ENCODE data around the gene PARVA.

PARVA gene

DNA sequence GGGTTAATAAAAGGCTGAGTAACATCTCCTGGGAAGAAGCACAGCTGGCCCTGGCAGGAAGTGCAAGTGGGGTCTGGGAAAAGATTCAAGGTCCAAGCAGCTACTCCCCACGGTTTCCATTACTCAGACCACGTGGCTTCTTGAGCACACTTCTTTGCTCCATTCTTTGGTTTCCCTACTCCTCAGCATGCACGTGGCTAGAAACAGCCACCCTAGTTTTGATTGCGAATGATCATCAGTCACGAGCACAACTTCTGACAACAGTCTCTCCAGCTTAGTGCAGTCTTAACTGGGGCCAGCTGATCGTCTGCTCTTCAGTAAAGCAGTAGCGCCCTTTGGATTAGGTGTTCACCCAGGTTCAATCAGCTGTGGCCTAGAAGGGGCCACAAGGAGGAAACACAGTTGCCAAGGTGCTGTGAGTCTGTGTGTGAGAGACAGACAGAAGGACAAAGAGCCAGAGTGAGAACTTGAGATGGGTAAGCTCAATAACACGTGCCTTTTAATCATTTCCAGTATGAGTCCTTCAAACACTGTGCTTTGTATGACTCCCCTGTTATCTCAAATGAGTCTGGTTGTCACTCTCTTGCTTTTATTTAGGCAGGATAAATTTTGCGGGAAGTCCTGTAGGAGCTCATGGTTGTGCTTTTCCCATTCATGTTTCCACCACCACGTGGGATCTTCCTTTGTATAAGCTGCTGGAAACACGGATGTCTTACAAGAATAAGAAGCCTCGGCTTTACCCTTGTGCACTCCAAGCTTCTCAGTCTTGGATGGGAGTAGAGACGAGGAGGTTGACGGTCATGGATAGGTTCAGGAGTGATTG lies 901 bp upstream of the PARVA start:
- DNase-seq, result peak; percentile 50

DNA sequence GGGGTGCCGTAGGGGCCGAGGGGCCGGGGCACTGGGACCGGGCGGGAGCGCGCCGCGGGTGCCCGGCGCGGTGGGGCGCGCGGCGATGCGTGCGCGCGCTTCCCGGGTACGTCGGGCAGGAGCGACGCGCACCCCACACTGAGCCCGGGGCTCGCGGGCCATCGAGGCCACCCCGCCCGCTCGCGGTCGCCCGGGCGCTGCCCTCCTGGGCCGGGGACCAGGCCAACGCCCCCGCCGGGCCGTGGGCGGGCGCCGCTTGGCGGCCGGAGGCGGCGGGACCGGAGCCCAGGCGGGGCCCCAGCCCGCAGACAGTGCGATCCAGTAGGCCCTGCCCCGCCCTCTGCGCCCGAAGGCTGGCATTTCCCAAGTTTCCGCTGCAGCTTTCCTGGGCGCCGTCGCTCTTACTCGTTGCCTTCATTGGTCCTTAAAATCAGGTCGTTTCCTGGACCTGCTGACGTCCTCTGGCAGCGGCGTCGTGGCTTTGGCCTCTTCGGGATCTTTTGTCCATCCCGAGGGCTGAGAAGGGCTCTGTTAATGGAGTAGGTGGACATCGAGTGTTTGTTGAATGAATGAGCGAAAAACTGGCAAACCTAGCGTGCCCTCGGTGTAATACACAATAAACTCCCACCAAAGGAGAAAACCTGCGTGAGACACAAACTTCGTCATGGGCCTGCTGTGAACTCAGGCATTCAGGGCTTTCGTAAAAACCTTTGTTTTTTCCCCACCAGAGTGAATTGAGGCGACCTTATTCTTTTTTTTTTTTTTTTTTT lies 638 bp downstream of the PARVA start:
- peak; percentile 80 for DNase-seq

DNA sequence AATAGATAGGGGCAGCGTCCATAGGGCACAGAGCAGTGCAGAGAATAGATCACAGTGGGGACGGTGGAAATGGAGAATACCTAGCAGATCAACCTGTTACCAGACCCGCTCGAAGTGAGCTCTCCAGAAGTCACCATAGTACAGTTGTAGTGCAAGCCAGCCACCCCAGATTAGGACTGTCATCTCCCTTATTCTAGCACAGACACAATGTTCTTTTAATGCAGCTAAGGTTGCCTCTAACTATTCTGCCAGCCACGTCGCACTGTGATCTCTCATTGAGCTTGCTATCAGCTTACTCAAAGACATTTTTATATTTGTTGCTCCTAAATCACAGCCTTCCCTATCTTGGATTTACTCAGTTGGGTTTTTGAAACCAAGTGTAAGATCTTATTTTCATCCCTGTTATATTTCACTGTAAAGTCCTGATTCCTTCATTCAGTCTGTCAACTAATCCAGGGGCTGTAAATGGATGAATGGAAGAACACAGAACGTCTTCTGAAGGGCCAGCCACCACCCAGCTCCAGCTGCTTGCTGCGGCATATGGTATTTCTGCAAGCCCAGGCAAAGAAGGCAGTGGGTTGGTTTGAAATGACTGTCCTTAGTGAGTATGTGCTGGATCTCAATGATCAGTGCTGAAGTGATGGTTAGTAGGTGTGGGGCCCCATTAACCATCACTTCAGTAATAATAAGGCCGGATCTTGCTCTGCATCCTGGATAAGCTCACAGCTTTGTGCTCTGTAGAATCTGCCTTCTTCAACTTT lies 3.4 kb downstream of the PARVA start:
- no peak for DNase-seq

DNA sequence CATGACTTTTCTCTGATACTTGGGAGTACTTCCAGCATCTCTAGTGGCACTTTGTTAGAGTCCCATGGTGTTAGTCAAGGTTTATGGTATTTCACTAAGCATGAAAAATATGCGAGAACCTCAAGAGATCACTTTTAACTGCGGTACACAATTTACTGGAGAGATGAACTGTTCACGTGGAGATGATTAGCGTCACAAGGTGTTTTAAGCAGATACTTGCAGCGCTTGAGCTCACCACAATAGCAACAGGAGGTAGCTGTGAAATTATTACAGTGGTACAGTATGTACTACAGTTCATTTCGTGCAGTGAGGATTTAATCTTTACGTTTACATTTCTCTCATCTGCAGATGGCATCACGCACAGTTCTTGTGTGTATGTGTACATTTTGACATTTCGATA lies 4.5 kb downstream of the PARVA start:
- no peak for DNase-seq

DNA sequence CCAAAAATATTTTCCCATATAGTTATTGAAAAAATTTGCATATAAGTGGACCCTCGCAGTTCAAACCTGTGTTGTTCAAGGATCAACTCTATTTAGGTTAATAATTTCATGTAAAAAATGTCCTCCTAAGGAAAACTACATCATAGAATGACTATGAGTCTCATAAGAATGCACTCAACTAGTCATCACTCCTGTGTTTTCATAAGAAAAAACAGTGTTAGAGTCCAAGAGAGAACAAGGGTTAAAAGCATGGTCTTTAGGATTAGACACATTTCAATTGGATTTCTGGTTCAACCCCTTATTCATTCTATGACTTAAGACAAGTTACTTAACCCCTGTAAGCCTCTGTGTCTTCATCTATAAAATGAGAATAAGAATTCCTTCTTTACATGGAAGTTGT lies 5.1 kb downstream of the PARVA start:
- no peak for DNase-seq

DNA sequence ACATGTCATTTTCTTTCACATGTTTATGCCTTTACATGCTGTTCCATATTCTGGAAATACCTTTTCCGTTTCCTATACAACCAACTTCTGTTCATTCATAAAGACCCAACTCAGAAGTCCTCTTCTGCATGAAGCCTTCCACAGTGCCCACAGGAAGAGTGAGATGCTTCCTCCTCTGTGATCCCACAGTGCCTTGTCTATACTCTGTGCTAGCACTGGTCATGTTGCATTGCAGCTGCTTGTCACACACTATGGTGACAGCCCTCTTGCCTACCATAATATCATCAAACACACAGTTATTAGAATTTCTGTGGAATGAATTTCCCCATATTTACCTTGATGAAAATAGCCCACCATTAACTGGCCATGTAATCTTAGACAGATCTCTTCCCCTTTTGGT lies 8.9 kb downstream of the PARVA start:
- DNase-seq, result no peak

DNA sequence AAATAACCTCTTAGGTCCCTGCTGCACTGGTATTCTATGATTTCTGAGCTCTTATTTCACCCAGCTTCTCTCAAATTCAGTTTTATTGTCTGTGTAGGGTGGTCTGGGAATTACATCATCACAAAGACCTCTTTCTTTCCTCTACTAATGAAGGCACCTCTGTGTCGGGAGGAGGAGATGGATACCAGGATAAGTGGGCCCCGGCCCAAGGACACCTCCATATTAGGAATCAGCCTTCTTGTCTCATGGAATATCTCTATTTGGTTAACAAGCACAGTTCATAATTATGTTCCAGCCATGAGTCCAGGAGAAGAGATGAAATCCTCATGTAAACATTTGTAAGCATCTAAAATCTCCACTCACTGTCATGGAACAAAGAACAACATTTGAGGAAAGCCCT lies 9.4 kb downstream of the PARVA start:
- DNase-seq, result no peak

DNA sequence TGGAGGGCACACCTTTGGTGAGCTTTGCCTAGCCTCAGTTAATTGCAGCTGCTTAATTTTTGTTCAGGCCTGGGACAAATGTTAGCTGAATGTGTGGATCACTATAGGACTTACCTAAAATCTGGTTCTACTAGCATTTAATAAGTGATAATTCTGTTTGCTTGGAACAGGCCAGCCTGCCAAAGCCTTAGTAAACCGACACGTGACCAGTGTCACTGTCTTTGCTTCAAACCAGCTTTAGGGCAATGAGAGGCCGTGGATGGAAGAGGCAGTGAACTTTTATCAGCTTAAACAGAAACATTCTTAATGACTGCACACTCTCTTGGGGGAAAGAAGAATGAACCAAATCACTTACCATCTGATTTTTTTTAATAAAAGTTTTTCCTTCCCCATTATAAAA lies 10.8 kb downstream of the PARVA start:
- DNase-seq, result no peak

DNA sequence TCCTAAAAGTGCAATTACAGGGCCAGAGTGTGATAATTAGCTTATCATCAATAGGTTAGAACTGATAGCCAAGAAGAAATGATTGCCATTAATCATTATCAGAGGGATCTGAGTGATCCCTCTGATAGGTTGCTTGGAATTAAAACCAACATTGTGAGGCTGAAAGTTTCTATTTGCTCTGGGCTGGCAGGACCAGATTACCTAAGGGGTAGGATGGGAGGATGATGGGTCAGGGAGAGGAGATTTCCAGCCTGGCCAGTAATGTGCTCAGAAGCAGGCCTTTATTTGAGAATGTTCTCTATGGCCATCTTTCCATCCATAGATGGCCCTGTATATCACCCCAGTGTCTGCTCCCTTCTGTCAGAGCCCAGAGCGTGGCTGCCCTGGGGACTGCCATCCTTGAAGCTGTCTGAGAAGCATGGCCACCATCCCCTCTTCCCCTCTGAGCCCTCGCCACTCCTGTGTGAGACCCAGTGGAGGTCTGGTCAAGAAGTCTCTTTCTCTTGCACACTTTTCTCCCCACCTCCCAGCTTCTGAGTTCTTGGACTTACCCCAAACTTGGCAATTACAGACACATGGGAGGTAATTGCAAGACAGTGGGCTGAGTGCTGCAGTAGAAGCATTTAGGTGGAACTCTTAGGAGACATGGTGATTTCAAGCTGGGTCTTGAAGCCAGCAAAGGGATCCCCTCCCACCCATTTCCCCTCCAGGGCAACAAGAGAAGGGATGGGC lies 11.7 kb downstream of the PARVA start:
- DNase-seq, result no peak

DNA sequence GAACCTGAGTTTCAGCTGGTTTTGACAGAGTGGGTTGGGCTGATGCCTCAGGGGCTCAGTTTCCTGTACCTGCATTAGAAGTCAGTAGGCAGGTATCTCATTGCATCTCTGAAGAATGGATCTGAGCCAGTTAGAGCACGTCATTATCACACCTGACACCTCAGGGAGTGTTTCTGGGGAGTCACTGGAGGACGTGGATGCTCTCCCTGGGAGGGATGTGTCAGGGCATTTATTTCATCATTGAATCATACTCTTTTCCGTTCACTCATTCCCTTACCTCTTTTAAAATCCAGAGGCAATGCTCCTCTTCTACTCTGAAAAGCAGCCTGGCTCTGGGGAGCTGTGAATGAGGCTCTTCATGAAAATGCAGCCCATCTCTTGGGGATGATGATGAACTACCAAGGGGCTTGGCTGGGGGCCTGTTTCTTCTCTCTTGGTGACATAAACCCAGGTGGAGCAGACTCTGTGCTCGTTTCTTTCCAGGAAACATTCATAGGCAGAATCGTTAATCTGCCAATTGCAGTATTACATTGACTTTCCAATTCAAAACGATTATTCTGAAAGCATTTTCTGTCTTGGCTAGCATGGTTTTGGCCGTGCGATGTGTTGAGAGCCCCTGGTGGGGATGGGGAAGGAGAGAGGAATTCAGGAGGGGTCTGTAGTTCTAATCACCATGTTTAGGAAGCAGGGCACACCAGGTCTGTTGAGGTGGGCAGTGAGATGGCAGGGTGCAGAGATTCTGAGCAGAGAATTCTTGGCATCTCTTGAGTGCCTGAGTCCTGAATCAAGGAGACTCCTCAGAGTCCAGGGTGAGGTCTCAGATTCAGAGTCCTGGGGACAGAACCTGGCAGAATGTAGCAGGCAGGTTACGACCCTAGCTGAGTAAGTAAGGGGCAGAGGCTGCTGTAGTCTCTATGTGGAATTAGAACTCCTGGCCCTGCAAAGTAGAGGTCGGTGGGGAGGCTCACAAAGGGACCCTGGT lies 12.6 kb downstream of the PARVA start:
- no peak for DNase-seq

DNA sequence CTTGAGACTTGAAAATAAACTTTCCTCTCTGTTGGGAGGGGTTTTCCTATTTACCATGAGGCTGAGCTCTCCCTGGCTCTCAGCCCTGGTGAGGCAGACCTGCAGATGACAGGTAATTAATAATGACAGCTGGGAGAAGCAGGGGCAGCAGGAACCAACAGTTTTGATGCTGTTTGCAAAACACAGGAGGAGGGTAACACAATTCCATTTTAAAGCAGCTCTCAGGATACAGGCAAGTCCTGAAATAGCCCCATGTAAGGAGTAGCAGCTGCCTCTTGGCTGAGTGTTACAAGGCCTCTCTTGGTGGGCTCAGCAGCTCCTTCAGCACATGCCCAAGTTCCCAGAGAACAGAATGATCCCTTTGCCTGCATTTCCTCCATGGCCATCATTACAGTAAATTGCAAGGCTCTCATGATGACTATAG lies 13.3 kb downstream of the PARVA start:
- peak; percentile 57 for DNase-seq

DNA sequence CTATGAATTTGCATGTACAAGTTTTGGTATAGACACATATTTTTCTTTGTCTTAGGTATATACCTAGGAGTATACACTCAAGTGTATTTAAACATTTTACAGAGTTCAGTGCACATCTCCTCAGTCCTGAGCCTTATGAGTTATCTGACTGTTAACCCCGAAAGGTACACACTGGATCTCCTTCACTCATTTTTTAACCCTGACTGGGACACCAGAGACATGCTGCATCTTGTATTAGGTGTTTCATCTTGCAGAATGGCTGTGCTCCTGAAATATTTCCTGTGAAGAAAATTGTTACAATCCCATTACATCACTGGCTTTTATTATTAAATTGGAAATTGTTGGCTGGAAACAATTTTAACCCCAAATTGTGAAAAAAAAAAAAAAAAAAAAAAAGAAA lies 15.3 kb downstream of the PARVA start:
- DNase-seq, result no peak

DNA sequence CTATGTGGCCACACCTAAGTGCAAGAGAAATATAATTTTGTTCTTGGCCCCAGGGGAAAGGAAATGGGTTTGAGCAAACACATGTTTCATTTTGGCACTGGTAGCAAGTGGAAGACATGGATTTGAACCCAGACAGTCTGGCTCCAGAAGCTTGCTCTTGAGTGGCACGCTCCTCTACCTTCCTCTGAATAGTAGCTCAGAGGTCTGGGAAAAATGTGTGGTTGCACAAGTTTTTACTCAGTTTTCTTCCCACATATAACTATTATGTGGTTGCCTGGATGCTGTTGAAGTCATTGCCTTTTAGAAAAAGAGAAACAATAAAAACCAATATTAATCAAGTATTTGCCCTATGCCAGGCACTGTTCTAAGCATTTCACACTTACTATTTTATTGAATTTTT lies 16.3 kb downstream of the PARVA start:
- no peak for DNase-seq

DNA sequence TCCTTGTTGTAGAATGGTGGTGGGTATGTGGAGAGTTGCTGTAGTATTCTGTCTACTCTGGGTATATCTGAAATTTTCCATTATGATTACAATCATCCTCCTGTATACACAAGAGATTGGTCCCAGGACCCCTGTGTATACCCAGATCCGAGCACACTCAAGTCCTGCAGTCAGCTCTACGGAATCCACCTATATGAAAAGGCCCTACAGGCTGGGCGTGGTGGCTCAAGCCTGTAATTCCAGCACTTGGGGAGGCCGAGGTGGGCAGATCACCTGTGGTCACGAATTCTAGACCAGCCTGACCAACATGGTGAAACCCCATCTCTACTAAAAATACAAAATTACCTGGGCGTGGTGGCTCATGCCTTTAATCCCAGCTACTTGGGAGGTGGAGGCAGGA lies 17.2 kb downstream of the PARVA start:
- no peak for DNase-seq

DNA sequence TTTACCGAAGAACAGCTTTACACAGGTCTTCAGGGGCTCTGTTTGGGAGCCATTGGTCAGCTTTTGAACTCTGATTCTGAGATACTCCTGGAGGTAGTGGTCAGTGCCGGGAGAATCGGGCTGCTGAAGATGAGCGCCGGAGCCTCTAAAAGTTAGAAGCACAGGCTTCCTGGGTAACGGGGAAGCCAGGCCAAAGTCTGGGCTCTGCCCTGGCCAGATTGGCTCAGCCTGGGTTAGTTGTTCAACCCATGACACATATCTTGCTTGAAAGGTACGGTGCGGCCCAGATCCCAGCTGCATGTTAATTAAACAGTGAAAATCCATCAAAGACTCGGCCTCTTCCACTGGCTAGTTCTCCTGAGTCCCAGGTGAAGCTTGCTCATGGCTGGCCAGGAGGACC lies 18.0 kb downstream of the PARVA start:
- no peak for DNase-seq

DNA sequence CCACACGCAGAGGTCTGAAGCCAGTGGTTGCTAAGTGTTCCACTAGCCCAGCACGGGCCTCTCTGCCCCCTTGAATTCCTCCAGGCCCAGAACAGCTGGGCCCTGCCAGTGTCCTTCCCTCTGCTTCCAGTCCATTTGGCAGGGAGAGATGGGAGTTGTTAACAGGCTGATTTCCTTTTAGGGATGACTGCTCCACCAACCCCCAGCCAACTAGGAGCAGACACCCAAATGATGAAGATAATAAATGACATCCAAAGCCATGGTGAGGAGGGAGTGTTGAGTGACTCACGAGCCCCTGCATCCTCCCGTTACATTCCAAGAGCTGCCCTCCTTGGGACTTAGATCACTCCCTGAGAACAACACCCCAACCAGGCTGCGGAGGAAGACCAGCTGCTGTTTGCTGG lies 20.6 kb downstream of the PARVA start:
- peak; percentile 79 for DNase-seq

DNA sequence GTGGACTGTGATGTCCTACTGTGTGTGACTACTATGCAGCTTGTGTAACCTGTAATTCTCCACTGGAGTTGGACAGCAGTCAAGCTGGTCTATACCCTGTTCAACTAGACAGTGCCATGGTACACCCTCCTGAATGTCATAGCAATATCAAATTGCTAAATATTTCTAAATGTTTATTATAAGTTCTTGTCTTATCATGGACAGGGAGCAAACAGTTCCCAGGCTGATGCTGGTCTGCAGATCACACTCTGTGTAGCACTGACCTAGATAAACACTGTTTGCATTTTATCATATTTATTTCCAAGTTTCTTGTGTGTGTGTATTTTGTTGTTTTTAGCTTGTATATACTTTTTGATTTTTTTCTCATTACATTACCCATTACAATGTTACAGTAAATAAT lies 22.0 kb downstream of the PARVA start:
- DNase-seq, result no peak

DNA sequence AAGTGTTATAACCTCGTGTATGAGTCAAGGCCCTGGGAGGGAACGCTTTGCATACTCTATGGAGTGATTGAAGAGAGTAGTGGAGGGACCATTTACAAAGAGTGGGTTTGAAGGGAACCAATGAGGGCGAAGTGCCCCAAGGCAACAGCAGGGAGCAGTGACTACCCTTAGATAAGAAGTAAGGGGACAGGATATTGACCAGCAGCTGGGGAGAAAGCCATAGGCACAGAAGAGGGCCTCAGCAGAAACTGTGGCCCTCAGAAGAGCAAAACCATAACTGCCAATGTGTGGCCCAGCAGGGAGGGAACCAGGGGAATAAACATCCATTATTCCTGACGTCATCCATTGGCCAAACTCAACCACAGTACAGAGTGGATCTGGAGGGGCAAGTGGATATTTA lies 24.7 kb downstream of the PARVA start:
- DNase-seq, result no peak

DNA sequence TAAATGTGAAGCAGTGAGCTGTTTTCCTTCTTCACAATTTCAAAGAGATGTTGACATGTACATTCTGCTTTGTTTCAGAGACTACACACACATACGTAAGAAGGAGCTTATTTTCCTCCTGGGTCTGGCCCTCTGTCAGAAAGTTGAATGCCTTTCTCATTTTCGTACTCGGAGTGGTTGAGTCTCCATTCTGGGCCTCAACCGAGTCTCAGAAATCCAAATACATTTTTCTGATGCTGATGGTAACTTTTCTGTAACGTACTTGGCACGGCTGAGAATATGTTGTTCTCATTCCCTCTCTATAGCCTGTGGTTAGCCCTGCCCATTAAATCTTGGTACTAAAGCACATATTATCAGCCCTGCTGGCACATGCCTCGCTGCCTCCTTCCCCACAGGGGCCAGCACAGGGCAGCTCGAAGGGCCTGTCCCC lies 25.3 kb downstream of the PARVA start:
- no peak for DNase-seq

DNA sequence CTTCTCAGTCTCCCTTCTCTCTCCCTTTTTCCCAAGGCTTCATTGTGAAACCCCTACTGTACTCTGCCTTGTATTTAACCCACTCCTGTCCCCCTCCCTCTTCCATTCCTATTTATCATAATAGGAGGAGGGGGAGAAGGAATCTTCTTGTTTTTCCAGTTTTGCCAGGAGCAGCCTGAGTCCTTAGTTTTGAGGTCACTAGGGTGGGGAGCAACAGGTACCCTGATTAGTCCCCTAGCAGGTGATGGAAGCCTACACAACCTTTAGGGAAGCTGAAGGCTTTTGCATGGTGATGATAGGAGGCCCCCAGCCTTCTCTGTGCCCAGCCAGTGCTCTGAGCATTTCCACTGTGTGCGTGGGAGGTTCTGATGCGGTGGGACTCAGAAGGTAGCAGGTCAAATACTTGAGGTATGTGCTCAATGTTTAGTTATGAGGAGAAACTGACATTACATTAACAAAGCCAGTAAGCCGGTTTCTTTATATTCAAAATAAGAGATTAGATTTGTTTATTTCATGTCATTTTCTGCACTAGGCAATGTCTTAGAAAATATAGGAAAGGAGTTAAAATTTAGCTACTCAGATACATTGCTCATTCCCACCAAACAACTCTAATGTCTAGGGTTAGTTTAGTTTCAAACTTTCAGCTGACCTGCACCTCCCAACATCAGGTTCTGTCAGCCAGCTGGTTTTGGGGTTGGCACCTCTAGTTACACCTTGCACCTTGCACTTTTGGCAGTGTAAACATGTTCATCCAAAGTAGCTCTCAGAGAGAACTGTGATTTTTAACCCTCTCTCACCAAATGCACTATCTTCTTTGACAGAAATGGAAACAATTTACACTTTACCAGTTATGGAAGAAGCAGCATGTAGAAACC lies 26.0 kb downstream of the PARVA start:
- no peak for DNase-seq

DNA sequence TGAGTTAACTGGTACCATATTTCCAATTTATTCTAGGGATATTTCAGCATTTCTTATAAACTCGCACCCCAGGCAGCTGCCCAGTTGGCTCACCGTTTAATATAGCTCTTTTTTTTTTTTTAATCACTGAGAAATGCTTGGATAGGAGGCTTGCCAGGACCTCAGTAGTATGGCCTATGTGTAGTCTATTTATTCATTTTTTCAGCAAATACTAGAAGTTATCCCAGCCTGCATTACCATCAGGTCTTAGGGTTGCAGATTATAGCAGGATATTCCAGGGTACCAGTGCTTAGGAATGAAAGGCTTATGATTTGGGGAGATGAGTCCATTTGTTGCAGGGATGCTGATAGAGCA lies 26.6 kb downstream of the PARVA start:
- no peak for DNase-seq
